GM04503 (cell line): ENCODE data around the gene KICS2.

ENCODE experiments used
- DNase-seq: peaks from one replicate; pipeline ENCODE4 v3.0.0-alpha.2; 2012; ENCODE audit warnings: low read depth

The KICS2 gene

DNA sequence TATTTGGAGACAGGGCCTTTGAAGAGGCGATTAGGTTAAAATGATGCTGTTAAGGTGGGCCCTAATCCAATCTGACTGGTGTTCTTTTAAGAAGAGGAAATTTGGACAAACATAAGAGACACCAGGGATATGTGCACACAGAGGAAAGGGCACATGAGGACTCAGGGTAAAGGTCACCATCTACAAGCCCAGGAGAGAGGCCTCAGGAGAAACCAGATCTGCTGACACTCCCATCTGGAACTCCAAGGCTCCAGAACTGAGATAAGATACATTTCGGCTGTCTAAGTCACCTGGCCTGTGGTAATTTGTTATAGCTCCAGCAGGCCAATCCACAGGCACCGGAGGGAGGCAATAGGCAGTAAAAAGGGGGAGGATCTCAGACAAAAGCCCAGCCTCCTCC is 48.6 kb downstream of the KICS2 start:
- DNase-seq: no peak
